Measurements from ENCODE around the gene ZNF226.
"Not testable (repeated sequence)": the region's sequence is repeated elsewhere in the genome, so short reads cannot be mapped to it uniquely, and the experiment has no call there.

The ZNF226 gene

DNA sequence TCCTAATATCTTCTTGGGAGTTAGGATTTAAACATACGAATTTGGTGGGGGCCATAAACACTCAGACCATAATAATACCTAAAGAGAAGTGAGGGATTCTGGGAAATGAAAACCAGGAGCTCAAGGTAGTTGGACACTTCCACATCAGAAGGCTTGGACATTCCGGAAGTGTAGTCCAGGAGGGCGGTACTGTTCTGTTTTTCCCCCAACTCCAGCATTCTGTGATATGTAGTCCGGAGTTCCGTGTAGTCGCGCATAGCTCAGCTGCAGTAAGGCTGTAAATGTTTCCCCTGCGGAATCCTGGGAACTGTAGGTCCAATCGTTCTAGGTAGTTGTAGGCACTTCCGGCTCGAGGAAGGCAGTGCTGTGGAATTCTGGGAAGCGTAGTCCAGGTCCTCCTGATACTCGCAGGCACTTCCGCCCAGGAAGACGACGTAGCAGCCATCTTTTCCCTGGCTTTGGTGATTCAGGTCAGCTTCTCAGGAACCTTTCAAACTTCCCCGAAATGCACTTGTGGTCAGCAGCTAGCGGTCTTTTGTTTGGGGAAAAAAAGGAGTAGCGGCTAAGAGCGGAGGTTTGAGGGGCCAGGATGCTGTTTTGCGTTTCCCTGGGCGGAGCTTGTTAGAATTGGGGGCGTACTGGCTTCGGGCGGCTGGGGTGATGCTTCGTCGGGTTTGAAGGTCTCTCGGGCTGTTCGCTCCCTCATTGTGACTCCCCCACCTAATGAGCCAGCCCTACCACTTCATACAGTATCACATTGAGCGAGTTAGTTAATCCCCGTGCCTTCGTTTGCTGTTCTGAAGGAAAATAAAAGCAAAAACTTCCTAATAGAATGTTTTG, at the start of gene ZNF226:
Gene ZNF226, plus strand, starts transcription at position 428 of the 840 bp plus-strand sequence. CDS start 4,981 bp downstream, outside the sequence.
- no peak for TF ChIP-seq CTCF (IDR thresholded peaks at IDR 0.05; ENCODE audit: extremely low read depth, insufficient read depth, missing control alignments)
- DNase-seq (ENCODE audit: low spot score): peak; percentile 81
- in situ Hi-C loops (cut with MboI; ENCODE audit: low pct_unique_long_range_greater_than_20kb, low sequenced_read_pairs, unreplicated experiment): no loop called here

DNA sequence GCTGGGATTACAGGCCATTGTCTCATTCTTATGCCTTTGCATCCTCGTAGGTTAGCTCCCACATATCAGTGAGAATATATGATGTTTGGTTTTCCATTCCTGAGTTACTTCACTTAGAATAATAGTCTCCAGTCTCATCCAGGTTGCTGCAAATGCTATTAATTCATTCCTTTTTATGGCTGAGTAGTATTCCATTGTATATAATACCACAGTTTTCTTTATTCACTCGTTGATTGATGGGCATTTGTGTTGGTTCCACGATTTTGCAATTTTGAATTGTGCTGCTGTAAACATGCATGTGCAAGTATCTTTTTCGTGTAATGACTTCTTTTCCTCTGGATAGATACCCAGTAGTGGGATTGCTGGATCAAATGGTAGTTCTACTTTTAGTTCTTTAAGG, 43.7 kb upstream of the ZNF226 start:
- in situ Hi-C loops (cut with MboI; ENCODE audit: low pct_unique_long_range_greater_than_20kb, low sequenced_read_pairs, unreplicated experiment); DNase-seq (ENCODE audit: low spot score): not testable (repeated sequence)

DNA sequence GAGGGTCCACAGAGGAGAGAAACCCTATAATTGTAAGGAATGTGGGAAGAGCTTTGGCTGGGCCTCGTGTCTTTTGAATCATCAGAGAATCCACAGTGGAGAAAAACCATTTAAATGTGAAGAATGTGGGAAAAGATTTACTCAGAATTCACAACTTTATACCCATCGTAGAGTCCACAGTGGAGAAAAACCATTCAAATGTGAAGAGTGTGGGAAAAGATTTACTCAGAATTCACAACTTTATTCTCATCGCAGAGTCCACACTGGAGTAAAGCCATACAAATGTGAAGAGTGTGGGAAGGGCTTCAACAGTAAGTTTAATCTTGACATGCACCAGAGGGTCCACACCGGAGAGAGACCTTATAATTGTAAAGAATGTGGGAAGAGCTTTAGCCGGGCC, 32.9 kb upstream of the ZNF226 start:
- in situ Hi-C loops (cut with MboI; ENCODE audit: low pct_unique_long_range_greater_than_20kb, low sequenced_read_pairs, unreplicated experiment): no loop called here
- DNase-seq (ENCODE audit: low spot score): no peak
- TF ChIP-seq CTCF (IDR thresholded peaks at IDR 0.05; ENCODE audit: extremely low read depth, insufficient read depth, missing control alignments): no peak

GRCh38 chr19:44141191-44142058, 23.5 kb upstream of the ZNF226 start, which contains the start of gene ZNF234:
Gene ZNF234, plus strand, starts transcription at chr19:44141554. Its CDS starts 3,079 bp downstream, at chr19:44144633.
- in situ Hi-C loops (cut with MboI; ENCODE audit: low pct_unique_long_range_greater_than_20kb, low sequenced_read_pairs, unreplicated experiment): no loop called here
- TF ChIP-seq CTCF (IDR thresholded peaks at IDR 0.05; ENCODE audit: extremely low read depth, insufficient read depth, missing control alignments): peak; percentile 25
- peak; percentile 81 for DNase-seq (ENCODE audit: low spot score)

GRCh38 chr19:44142059-44142433, 22.9 kb upstream of the ZNF226 start:
- no peak for DNase-seq (ENCODE audit: low spot score)
- in situ Hi-C loops (cut with MboI; ENCODE audit: low pct_unique_long_range_greater_than_20kb, low sequenced_read_pairs, unreplicated experiment): no loop called here
- TF ChIP-seq CTCF (IDR thresholded peaks at IDR 0.05; ENCODE audit: extremely low read depth, insufficient read depth, missing control alignments): no peak

DNA sequence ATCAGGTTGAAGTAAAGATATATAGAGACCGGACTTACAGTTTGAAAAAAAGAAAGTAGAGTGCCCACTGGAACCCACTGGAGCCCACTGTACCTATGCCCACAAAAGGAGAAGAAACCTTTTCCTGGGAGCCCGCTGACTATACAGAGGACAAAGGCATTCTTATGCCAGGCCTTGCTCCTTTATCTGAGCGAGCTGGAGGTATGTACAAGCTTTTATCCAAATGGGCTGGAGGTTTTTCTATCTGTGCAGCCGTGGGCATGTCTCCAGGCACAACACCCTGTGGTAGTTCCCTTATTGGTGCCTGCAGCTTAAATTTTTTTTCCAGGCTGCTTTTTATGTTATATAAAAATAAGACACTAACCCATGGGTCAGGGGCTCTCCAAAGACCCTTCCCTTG, 15.1 kb upstream of the ZNF226 start:
- in situ Hi-C loops (cut with MboI; ENCODE audit: low pct_unique_long_range_greater_than_20kb, low sequenced_read_pairs, unreplicated experiment): no loop called here
- TF ChIP-seq CTCF (IDR thresholded peaks at IDR 0.05; ENCODE audit: extremely low read depth, insufficient read depth, missing control alignments): no peak
- no peak for DNase-seq (ENCODE audit: low spot score)

- TF ChIP-seq CTCF (IDR thresholded peaks at IDR 0.05; ENCODE audit: extremely low read depth, insufficient read depth, missing control alignments): no peak
- in situ Hi-C loops (cut with MboI; ENCODE audit: low pct_unique_long_range_greater_than_20kb, low sequenced_read_pairs, unreplicated experiment): no loop called here
- DNase-seq (ENCODE audit: low spot score): no peak
These were observed 13.4 kb upstream of the ZNF226 start for GRCh38 chr19:44151491-44151890.
